Heart left ventricle (tissue), 13 donors: ENCODE measurements around the gene SPTBN1.

Experiments used
- POLR2A ChIP-seq, 2 donors: fragments of 450-650 bp; IDR thresholded peaks; one replicate each; pipeline ENCODE4 v1.6.1; 2017; ENCODE audit warnings: antibody characterized with exemption in 2 of 2, mild to moderate bottlenecking in 2 of 2, moderate library complexity in 2 of 2
- TF ChIP-seq, protein P1 (sequence below), 12 donors: fragments of 200-600 bp; sonication (generic) in 4 of 12; IDR thresholded peaks; one replicate each; pipeline versions ENCODE4 v1.5.0 to v1.8.0; 2018 to 2022; ENCODE audit warnings: antibody characterized with exemption in 12 of 12, mild to moderate bottlenecking in 5 of 12
- donor health status: ischemic (EF 13 %, LVEDD 7.1; RV severe dilation, severe dysfunction).
- donor health status: DM: no; HTN: yes; CAD: no.
- donor health status: DM: no; HTN: no; CAD: no.
- donor health status: ischemic (EF 25% LVEDD 6.9; RV normal size, moderate dysfunction).
- donor health status: ischemic (EF 25% LVEDD 5.7; RV mildly dilated, moderate dysfunction).
- donor health status: ischemic (EF 35%, LVEDD 5.7; RV mildly dilated, moderate dysfunction).
- donor health status: nonischemic (EF 11% LVEDD 7.7; RV severe dilation, severe dysfunction).
- donor health status: DM: yes; HTN: yes; CAD: no.
- donor health status: PGD.
- donor health status: ischemic (EF 29% LVEDD 5.4; RV normal size, mild dysfunction).
- donor health status: nonischemic (EF 23%, LVEDD 6.1; RV moderate dilation, normal function).

DNA sequence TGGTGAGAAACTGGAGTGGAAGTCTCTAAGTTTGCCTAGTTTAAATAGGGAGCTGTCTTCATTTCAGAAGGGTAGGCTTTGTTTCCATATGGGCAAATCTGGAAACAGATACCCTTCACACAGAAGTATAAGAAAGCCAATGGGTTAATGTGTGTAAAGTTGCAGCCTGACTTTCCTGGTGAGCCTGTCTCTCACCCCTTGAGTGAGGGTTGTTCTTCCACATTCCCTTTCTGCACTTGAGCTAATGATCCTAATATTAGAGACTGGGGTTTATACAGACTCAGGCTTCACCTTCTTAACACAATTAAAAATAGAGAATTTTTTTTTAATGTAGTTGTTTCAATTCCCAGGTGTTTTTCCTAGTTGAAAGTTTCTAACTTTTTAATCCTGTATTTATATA lies 158.7 kb downstream of the SPTBN1 start:
- TF ChIP-seq POLR2A (IDR thresholded peaks at IDR 0.05) = no peak
- TF ChIP-seq, protein P1, sequence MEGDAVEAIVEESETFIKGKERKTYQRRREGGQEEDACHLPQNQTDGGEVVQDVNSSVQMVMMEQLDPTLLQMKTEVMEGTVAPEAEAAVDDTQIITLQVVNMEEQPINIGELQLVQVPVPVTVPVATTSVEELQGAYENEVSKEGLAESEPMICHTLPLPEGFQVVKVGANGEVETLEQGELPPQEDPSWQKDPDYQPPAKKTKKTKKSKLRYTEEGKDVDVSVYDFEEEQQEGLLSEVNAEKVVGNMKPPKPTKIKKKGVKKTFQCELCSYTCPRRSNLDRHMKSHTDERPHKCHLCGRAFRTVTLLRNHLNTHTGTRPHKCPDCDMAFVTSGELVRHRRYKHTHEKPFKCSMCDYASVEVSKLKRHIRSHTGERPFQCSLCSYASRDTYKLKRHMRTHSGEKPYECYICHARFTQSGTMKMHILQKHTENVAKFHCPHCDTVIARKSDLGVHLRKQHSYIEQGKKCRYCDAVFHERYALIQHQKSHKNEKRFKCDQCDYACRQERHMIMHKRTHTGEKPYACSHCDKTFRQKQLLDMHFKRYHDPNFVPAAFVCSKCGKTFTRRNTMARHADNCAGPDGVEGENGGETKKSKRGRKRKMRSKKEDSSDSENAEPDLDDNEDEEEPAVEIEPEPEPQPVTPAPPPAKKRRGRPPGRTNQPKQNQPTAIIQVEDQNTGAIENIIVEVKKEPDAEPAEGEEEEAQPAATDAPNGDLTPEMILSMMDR (IDR thresholded peaks at IDR 0.05) = no peak
